ENCODE results near the gene ZNF793.

Gene ZNF793

GRCh38 chr19:37506387-37507166, at the start of gene ZNF793:
Gene ZNF793, plus strand, starts transcription at chr19:37506939. Its CDS starts 16,501 bp downstream, at chr19:37523440.
- DNase-seq = peak; percentile 97

GRCh38 chr19:37466277-37466797, 40.4 kb upstream of the ZNF793 start:
- no peak for DNase-seq

- peak; percentile 100 for DNase-seq
Measured at GRCh38 chr19:37466798-37467607, 39.7 kb upstream of the ZNF793 start, which contains the start of gene ZNF569. Gene ZNF569, minus strand, starts transcription at chr19:37467444. Its CDS starts 22,523 bp downstream, at chr19:37444921.

GRCh38 chr19:37467608-37468090, 39.1 kb upstream of the ZNF793 start:
- no peak for DNase-seq

- DNase-seq = peak; percentile 99
Measured at GRCh38 chr19:37468961-37469777, 37.6 kb upstream of the ZNF793 start, which contains the start of gene ZNF570. Gene ZNF570, plus strand, starts transcription at chr19:37469356. Its CDS starts 999 bp downstream, at chr19:37470355.

- DNase-seq = no peak
Measured at GRCh38 chr19:37470216-37470615, 36.5 kb upstream of the ZNF793 start.

- no peak for DNase-seq
Measured at GRCh38 chr19:37472165-37472564, 34.6 kb upstream of the ZNF793 start.

GRCh38 chr19:37484406-37485168, 22.2 kb upstream of the ZNF793 start:
- no peak for DNase-seq

- no peak for DNase-seq
Measured at GRCh38 chr19:37492213-37492612, 14.5 kb upstream of the ZNF793 start.

- DNase-seq = no peak
Measured at GRCh38 chr19:37505958-37506386, 767 bp upstream of the ZNF793 start.

GRCh38 chr19:37507167-37507464, 377 bp downstream of the ZNF793 start:
- DNase-seq = no peak

GRCh38 chr19:37511186-37511585, 4.4 kb downstream of the ZNF793 start:
- DNase-seq = no peak

GRCh38 chr19:37511821-37512220, 5.1 kb downstream of the ZNF793 start:
- DNase-seq = no peak

- DNase-seq = no peak
Measured at GRCh38 chr19:37513397-37513796, 6.7 kb downstream of the ZNF793 start.

- no peak for DNase-seq
Measured at GRCh38 chr19:37519890-37520289, 13.2 kb downstream of the ZNF793 start.

GRCh38 chr19:37537391-37537947, 30.7 kb downstream of the ZNF793 start:
- no peak for DNase-seq

- no peak for DNase-seq
Measured at GRCh38 chr19:37551129-37551993, 44.6 kb downstream of the ZNF793 start.

GRCh38 chr19:37563518-37563917, 56.8 kb downstream of the ZNF793 start:
- DNase-seq = no peak

- no peak for DNase-seq
Measured at GRCh38 chr19:37564624-37565369, 58.1 kb downstream of the ZNF793 start.

GRCh38 chr19:37565370-37565669, 58.6 kb downstream of the ZNF793 start:
- DNase-seq = no peak
